VCaP (cell line): ENCODE results near the gene YIPF7.

Experiments used
- H3K27ac ChIP-seq: fragments of 450-650 bp; 2 replicates; pipeline ENCODE4 v1.5.1; 2017
- TF ChIP-seq, protein P1 (sequence below): fragments of 450-650 bp; conservative IDR thresholded peaks from 2 replicates; pipeline ENCODE4 v1.5.1; 2017; ENCODE audit warnings: mild to moderate bottlenecking, moderate library complexity

YIPF7 gene

DNA sequence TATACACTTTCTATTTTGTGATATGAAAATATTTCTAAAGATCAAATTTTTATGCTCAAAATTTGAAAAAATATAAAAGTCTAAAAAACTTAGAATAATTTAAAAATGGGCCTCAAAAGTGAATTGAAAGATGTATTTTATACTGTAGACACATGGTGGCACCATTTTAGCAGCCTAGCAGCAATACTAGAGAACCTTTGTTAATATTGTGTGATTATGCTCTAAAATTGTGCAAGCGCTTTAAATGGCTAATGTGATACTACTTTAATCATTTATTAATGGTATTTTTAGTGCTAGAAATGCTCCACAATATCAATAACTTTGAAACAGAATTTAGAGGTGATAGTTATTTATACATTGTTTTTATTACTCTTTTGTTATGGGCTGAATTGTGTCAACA lies 23.0 kb upstream of the YIPF7 start:
- no peak overlapping the region for H3K27ac ChIP-seq
- TF ChIP-seq, protein P1, sequence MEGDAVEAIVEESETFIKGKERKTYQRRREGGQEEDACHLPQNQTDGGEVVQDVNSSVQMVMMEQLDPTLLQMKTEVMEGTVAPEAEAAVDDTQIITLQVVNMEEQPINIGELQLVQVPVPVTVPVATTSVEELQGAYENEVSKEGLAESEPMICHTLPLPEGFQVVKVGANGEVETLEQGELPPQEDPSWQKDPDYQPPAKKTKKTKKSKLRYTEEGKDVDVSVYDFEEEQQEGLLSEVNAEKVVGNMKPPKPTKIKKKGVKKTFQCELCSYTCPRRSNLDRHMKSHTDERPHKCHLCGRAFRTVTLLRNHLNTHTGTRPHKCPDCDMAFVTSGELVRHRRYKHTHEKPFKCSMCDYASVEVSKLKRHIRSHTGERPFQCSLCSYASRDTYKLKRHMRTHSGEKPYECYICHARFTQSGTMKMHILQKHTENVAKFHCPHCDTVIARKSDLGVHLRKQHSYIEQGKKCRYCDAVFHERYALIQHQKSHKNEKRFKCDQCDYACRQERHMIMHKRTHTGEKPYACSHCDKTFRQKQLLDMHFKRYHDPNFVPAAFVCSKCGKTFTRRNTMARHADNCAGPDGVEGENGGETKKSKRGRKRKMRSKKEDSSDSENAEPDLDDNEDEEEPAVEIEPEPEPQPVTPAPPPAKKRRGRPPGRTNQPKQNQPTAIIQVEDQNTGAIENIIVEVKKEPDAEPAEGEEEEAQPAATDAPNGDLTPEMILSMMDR, result peak; percentile 60

DNA sequence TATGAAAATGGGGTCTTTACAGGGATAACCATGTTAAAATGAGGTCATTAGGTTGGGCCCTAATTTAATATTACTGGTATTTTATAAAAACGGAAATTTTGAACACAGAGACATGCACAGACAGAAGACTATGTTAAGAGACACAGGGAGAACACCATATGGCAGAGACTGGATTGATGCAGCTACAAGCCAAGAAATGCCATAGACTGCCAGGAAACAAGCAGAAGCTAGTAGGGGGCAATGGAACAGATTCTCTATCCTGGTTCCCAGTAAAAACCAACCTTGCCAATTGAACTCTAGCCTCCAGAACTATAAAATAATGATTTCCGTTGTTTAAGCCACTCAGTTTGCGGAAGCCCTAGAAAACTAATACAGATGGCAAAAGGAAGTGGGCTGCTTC lies 20.2 kb upstream of the YIPF7 start:
- TF ChIP-seq, protein P1, result no peak
- H3K27ac ChIP-seq, result no peak overlapping the region

DNA sequence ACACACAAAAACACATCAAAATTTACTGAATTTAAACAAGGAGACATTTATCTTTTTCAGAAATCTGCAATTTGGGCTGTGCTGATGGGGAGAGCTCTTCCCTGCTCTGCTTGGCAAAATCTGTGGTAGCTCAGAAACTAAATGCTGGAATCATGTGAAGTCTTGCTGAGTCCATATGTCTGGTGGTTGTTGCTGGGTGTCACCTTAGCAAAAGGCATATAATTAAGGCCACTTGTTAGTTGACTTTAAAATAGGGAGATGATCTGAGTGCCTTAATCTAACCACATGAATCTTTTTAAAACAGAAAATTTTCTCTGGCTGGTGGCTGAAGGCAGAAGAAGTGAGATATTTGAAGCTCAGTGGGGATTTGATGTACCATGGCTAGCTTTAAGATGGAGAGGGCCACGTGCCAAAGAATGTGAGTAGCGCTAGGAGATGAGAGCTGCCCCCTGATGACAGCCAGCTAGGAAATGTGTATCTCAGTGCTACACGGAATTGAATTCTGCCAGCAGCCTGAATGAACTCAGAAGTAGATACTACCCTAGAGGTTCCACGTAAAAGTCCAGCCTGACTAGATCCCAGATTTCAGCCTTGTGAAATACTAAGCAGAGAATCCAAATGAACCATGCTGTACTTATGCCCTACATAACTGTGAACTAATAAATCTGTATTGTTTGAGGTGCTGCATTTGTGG lies 19.2 kb upstream of the YIPF7 start:
- TF ChIP-seq, protein P1, result no peak
- no peak overlapping the region for H3K27ac ChIP-seq

DNA sequence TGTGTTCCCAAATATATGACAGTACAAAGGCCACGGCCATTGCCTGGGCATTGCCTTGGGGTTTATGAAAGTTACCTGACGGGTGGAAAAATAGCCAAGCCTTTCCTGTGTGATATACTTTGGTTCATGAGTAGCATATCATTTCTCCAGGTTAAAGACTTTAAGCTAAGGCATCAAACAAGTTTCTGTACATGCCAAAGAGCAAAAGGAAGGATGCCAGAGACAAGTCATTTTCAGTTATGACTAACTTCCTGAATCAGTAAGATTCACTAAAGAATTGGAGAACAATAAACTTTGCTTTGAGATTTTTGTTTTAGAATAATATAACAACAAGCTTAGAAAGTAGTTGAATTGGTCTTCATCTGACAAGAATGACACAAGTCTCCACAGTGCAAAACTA lies 17.1 kb upstream of the YIPF7 start:
- no peak overlapping the region for H3K27ac ChIP-seq
- TF ChIP-seq, protein P1, result no peak

DNA sequence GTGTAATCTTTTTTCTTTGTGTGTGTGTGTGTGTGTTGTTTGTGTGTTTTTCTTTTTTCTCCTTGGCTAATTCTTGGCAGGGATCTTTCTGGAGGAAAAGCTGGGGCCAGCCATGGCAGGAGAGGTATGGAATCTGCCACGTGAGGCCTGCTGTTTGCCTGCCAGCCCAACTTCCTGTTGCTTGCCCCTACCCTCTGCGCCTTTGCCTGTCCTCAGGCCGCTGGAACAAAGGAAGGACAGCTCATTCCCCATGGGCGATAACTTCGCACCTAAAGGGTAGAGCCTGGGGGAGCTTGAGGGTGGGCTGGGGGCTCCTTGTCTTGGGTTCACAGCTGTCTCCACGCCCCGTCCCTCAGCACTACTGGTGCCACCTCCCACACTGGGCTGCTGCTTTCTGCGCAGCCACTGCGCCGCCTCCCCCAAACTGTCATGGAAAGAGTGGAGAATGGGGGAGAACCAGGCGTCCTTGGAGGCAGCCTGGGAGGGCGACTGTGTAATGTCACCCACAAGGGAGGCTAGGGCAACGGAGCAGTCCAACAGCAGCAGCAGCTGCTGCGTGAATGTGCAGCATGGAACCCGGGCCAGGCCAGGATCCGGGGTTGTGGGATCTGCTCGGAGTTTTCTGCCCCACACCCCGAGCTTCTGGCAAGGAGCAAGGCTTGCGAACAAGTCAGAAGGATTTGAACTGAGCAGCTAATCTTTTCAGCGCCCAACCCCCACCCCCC lies 12.3 kb upstream of the YIPF7 start:
- TF ChIP-seq, protein P1, result no peak
- no peak overlapping the region for H3K27ac ChIP-seq

DNA sequence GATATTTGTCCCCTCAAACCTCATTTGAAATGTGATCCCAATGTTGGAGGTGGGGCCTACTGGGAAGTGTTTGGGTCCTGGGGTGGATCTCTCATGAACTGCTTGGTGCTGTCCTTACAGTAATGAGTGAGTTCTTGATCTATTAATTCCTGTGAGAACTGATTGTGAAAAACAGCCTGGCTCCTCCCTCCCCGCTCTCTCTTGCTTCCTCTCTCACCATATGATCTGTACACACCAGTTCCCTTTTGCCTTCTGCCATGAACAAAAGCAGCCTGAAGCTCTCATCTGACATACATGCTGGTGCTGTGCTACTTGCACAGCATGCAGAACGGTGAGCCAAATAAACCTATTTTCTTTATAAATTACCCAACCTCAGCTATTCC lies 11.2 kb upstream of the YIPF7 start:
- H3K27ac ChIP-seq, result no peak overlapping the region
- TF ChIP-seq, protein P1, result no peak

DNA sequence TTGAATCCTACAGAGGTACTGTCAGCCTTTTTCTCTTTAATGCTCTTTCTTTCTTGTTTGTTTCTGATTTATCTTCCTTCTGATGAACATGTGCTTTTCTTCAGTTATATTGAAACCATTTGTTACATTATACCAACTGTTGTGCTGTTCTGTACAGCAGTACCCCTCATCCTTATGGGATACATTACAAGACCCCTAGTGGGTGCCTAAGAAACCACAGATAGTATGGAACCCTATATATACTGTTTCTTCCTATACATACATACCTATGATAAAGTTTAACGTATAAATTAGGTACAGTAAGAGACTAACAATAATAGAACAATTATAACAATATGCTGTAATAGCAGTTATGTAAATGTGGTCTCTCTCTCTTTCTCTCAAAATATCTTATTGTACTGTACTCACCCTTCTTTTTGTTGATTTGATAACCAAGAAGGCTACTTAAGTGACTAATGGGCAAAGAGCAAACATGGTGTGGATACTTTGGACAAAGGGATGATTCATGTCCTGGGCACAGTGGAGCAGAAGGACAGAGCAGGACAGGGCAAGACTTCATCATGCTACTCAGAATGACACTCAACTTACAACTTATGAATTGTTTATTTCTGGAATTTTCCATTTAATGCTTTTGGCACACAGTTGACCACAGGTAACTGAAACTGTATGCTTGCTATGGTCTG lies 10.7 kb upstream of the YIPF7 start:
- TF ChIP-seq, protein P1, result no peak
- H3K27ac ChIP-seq, result no peak overlapping the region
